ENCODE measurements around the gene ATP5F1D. TPM values are rescaled to one million over a fixed set of nuclear protein-coding genes. Genes with fewer than 3 reads are reported as not detected.

Gene ATP5F1D
- total and polyA plus RNA-seq, 2 donors (not counting 1 experiment from before 2014, with no cell fraction given): 150 to 166 TPM

GRCh38 chr19:1239796-1240737, 1.5 kb upstream of the ATP5F1D start:
- ChIA-PET CTCF (interaction anchor here (1.0 to 8.0 kb wide), 10 partner anchors 25 to 256 kb away, joined by 3 to 658 read pairs (median 3); partner anchors contain the start of genes CIRBP, FAM174C and WDR18), POLR2A (interaction anchor here (0.7 to 7.8 kb wide), 2 partner anchors 25 to 152 kb away, joined by 5 to 402 read pairs; partner anchors contain the start of gene CIRBP)
- Histone ChIP-seq H3K4me1 (ENCODE audit: control insufficient read depth in 2 of 2, insufficient read depth in 2 of 2, low read length in 2 of 2) (peaks cover 42 to 61% of the 10 kb centered on the region in 2 donors), H3K27me3 (replicated peaks in 1 of 4; ENCODE audit: control extremely low read depth in 1 of 4, control insufficient read depth in 3 of 4, insufficient read depth in 4 of 4, low read length in 3 of 4) (peaks cover 0 to 21% (median 7%) of the 10 kb centered on the region in 4 experiments), H3K9ac (ENCODE audit: low read length) (no peak overlapping the region), H3K9me3 (ENCODE audit: control extremely low read depth in 1 of 3, control insufficient read depth in 2 of 3, insufficient read depth in 1 of 3, low read length in 2 of 3) (no peaks in the 10 kb centered on the region), H4K20me1 (ENCODE audit: control insufficient read depth, insufficient read depth, low read length, poor library complexity, severe bottlenecking) (peaks cover 17% of the 10 kb centered on the region), H3K27ac (ENCODE audit: low read length in 2 of 2) (peak overlapping the region in 1 of 2 donors; percentile 27), H3K79me2 (ENCODE audit: control insufficient read depth, insufficient read depth, low read length) (peaks cover 23% of the 10 kb centered on the region), H2AFZ (ENCODE audit: insufficient read depth, low read depth, low read length, poor library complexity, severe bottlenecking) (peak overlapping the region; percentile 25), H3K4me3 (ENCODE audit: control extremely low read depth in 1 of 5, extremely low read depth in 1 of 5, insufficient read depth in 1 of 5, low read depth in 2 of 5, low read length in 4 of 5) (peak overlapping the region; percentile 16 to 92 (median 37)), H3K36me3 (replicated peaks in 1 of 2; ENCODE audit: control extremely low read depth in 1 of 2, control insufficient read depth in 1 of 2, extremely low read depth in 1 of 2, insufficient read depth in 2 of 2, low read length in 1 of 2) (peaks cover 0 to 4% of the 10 kb centered on the region in 2 experiments), H3K4me2 (replicated peaks; ENCODE audit: low read depth, low read length, poor library complexity, severe bottlenecking) (peak overlapping the region; percentile 99)
- Mint-ChIP-seq H3K4me3 (peak overlapping the region; percentile 87), H3K27me3 (peaks cover 8% of the 10 kb centered on the region), H3K9me3 (ENCODE audit: insufficient read depth) (no peaks in the 10 kb centered on the region), H3K27ac (no peak overlapping the region), H3K4me1 (peaks cover 36% of the 10 kb centered on the region)
- no peak for TF ChIP-seq EZH2 (IDR thresholded peaks at IDR 0.05; ENCODE audit: borderline replicate concordance, insufficient read depth, low read depth, low read length, poor library complexity, severe bottlenecking)
- TF ChIP-seq CTCF (IDR thresholded peaks at IDR 0.05): peak; percentile 94
- intact Hi-C loops (cut with micrococcal nuclease): loop anchor here (1.0 to 10.0 kb wide), 9 partner anchors 35 to 1945 kb away; partner anchors contain the start of genes CNN2, GPX4, NCLN and RNU6-2
- peak; percentile 96 for DNase-seq
- ATAC-seq (ENCODE audit: low read depth): peak; percentile 50
- WGBS (ENCODE audit: insufficient coverage): 16% methylated on average over 79 of the region's 84 CpGs
